HG02759 (cell line): ENCODE results near the gene PIWIL4.
"Not testable (repeated sequence)": the region's sequence is repeated elsewhere in the genome, so short reads cannot be mapped to it uniquely, and the experiment has no call there.

Experiments
- ATAC-seq: cut with Tn5 transposase; IDR thresholded peaks from one replicate; pipeline ENCODE4 v1.9.1; 2021; ENCODE audit warnings: mild to moderate bottlenecking, moderate library complexity; ENCODE audit not compliant: unreplicated experiment

Gene PIWIL4

GRCh38 chr11:94546886-94547285, 20.3 kb upstream of the PIWIL4 start:
- ATAC-seq: no peak

GRCh38 chr11:94549146-94549545, 18.0 kb upstream of the PIWIL4 start:
- ATAC-seq: no peak

- ATAC-seq: peak; percentile 49
Observed at GRCh38 chr11:94550513-94550912, 16.7 kb upstream of the PIWIL4 start.

GRCh38 chr11:94553938-94554337, 13.2 kb upstream of the PIWIL4 start:
- ATAC-seq: no peak

- ATAC-seq: not testable (repeated sequence)
Observed at GRCh38 chr11:94555752-94556329, 11.3 kb upstream of the PIWIL4 start.

- ATAC-seq: no peak
Observed at GRCh38 chr11:94557421-94557820, 9.7 kb upstream of the PIWIL4 start.

- ATAC-seq: no peak
Observed at GRCh38 chr11:94557992-94558391, 9.2 kb upstream of the PIWIL4 start.

- peak; percentile 68 for ATAC-seq
Observed at GRCh38 chr11:94558468-94558867, 8.7 kb upstream of the PIWIL4 start.

GRCh38 chr11:94558932-94559331, 8.2 kb upstream of the PIWIL4 start:
- no peak for ATAC-seq

- no peak for ATAC-seq
Observed at GRCh38 chr11:94559361-94559760, 7.8 kb upstream of the PIWIL4 start.

- no peak for ATAC-seq
Observed at GRCh38 chr11:94560834-94561233, 6.3 kb upstream of the PIWIL4 start.

GRCh38 chr11:94563176-94563847, 3.9 kb upstream of the PIWIL4 start:
- ATAC-seq: no peak

- ATAC-seq: no peak
Observed at GRCh38 chr11:94563848-94564467, 3.2 kb upstream of the PIWIL4 start.

GRCh38 chr11:94568200-94568599, 1.0 kb downstream of the PIWIL4 start:
- no peak for ATAC-seq

- ATAC-seq: no peak
Observed at GRCh38 chr11:94568717-94569116, 1.5 kb downstream of the PIWIL4 start.

- not testable (repeated sequence) for ATAC-seq
Observed at GRCh38 chr11:94572975-94573374, 5.8 kb downstream of the PIWIL4 start.

GRCh38 chr11:94574193-94574961, 7.2 kb downstream of the PIWIL4 start:
- ATAC-seq: no peak

- no peak for ATAC-seq
Observed at GRCh38 chr11:94576306-94576705, 9.1 kb downstream of the PIWIL4 start.

GRCh38 chr11:94577841-94578240, 10.7 kb downstream of the PIWIL4 start:
- no peak for ATAC-seq

GRCh38 chr11:94581926-94582325, 14.8 kb downstream of the PIWIL4 start:
- peak; percentile 75 for ATAC-seq

- no peak for ATAC-seq
Observed at GRCh38 chr11:94583213-94583865, 16.2 kb downstream of the PIWIL4 start.
